Nephron (organoid): ENCODE results near the gene ACTL8.

Source experiments
- H3K27ac Mint-ChIP-seq, 3 experiments: 2 replicates each; pipeline ENCODE4 v1.8.0; 2020; ENCODE audit warnings: mixed read lengths in 3 of 3, mild to moderate bottlenecking in 2 of 3, moderate library complexity in 1 of 3
- H3K27me3 Mint-ChIP-seq: 2 replicates; pipeline ENCODE4 v1.8.0; 2021; ENCODE audit warnings: low read depth, mild to moderate bottlenecking, moderate library complexity, mixed read lengths
- H3K36me3 Mint-ChIP-seq: 2 replicates; pipeline ENCODE4 v1.8.0; 2020; ENCODE audit warnings: low read depth, mixed read lengths
- H3K4me1 Mint-ChIP-seq: 2 replicates; pipeline ENCODE4 v1.8.0; 2020; ENCODE audit warnings: mixed read lengths
- H3K4me3 Mint-ChIP-seq, 3 experiments: 2 replicates each; pipeline ENCODE4 v1.8.0; 2020; ENCODE audit warnings: mild to moderate bottlenecking in 3 of 3, mixed read lengths in 3 of 3, moderate library complexity in 2 of 3
- H3K9me3 Mint-ChIP-seq: 2 replicates; pipeline ENCODE4 v1.8.0; 2020; ENCODE audit warnings: mixed read lengths
- TF ChIP-seq, protein P1 (sequence below), 3 experiments: fragments of 200-600 bp; sonication (generic); IDR thresholded peaks; one replicate each; pipeline ENCODE4 v1.5.0; 2021; ENCODE audit warnings: antibody characterized with exemption in 3 of 3; ENCODE audit not compliant: unreplicated experiment in 3 of 3

The ACTL8 gene

DNA sequence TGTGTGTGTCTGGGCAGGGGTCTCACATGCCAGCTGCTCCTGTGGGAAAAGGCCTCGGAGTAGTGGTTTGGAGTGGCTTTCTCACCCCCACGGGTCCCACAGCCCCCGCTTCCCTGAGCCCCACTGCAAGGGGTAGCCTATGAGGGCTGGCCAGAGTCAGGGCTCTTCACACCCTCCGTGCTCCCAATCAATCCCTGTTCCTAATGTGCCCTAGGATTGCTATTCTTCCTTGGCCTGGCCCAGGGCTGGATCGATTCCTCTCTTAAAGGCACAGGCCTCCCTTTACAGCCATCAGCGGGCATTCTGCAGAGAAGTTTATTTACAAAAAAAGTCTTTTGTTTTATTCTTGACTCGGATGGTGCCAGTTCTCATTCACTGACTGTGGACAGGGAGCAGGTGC is 19.3 kb upstream of the ACTL8 start:
- Mint-ChIP-seq H3K27ac (no peak overlapping the region), H3K4me1 (peaks cover 10% of the 10 kb centered on the region), H3K4me3 (no peak overlapping the region), H3K9me3 (no peaks in the 10 kb centered on the region), H3K36me3 (no peaks in the 10 kb centered on the region), H3K27me3 (peaks cover 49% of the 10 kb centered on the region)
- TF ChIP-seq, protein P1, sequence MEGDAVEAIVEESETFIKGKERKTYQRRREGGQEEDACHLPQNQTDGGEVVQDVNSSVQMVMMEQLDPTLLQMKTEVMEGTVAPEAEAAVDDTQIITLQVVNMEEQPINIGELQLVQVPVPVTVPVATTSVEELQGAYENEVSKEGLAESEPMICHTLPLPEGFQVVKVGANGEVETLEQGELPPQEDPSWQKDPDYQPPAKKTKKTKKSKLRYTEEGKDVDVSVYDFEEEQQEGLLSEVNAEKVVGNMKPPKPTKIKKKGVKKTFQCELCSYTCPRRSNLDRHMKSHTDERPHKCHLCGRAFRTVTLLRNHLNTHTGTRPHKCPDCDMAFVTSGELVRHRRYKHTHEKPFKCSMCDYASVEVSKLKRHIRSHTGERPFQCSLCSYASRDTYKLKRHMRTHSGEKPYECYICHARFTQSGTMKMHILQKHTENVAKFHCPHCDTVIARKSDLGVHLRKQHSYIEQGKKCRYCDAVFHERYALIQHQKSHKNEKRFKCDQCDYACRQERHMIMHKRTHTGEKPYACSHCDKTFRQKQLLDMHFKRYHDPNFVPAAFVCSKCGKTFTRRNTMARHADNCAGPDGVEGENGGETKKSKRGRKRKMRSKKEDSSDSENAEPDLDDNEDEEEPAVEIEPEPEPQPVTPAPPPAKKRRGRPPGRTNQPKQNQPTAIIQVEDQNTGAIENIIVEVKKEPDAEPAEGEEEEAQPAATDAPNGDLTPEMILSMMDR (IDR thresholded peaks at IDR 0.05; ENCODE audit: unreplicated experiment in 3 of 3), result no peak

DNA sequence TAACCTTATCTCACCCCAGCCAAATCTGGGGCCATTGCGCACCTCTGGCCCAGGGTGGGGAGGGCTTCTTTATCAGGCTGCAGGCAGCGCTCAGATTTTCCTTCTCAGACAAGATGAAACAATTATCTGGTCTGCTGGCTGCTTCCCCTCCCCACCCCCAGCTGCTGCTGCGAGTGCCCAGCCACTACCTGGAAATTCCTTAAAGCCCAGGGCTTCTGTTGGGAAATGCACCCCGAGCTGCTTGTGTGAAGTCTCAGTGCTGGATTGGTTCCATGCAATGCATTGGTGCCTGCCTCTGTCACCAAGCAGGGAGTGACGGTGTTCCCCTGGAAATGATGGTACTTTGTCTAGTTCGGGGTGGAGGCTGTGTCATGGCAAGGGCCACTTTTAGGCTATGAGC is 18.5 kb upstream of the ACTL8 start:
- Mint-ChIP-seq H3K4me1 (peaks cover 12% of the 10 kb centered on the region), H3K36me3 (no peaks in the 10 kb centered on the region), H3K9me3 (no peaks in the 10 kb centered on the region), H3K27me3 (peaks cover 49% of the 10 kb centered on the region), H3K4me3 (no peak overlapping the region), H3K27ac (no peak overlapping the region)
- TF ChIP-seq, protein P1 (IDR thresholded peaks at IDR 0.05; ENCODE audit: unreplicated experiment in 3 of 3), result no peak

DNA sequence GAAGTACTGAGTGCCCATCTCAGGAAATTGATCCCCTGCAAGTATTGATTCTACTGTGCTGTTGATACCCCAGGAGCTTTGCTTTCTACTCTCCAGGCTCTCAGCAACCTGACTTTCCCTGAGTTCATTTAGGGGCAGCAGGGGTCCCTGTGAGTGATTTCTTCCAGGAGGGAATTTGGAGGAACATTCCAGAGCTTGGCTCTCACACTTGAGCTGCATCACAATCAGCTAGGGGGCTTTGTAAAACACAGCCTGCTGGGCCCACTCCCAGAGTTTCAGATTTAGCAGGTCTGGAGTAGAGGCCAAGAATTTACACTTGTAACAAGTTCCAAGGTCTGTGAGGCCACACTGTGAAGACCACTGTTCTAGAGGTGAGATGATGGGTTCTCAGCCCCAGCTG is 16.1 kb upstream of the ACTL8 start:
- H3K27me3 Mint-ChIP-seq, result peaks cover 42% of the 10 kb centered on the region
- no peak overlapping the region for H3K4me3 Mint-ChIP-seq
- H3K9me3 Mint-ChIP-seq, result no peaks in the 10 kb centered on the region
- no peak overlapping the region for H3K27ac Mint-ChIP-seq
- no peaks in the 10 kb centered on the region for H3K36me3 Mint-ChIP-seq
- peaks cover 23% of the 10 kb centered on the region for H3K4me1 Mint-ChIP-seq
- TF ChIP-seq, protein P1 (IDR thresholded peaks at IDR 0.05; ENCODE audit: unreplicated experiment in 3 of 3), result no peak

DNA sequence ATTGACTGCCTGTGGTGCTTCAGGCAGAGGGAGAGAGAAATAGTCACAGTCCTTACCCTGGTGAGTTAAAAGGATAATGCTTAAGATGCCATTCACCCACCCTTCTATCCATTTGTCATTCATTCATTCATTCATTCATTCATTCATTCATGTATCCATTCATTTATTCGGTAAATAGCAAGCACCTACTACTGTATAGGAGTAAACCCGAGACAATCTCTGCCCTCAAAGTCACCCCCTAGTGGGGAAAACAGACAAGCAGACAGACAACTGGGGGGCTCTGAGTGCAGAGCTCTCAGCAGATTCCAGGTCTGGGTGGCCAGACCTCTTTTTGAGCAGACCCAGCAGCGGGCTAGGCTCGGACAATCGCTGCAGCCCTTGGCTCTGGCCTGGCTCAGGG is 14.1 kb upstream of the ACTL8 start:
- Mint-ChIP-seq H3K9me3 (no peaks in the 10 kb centered on the region), H3K36me3 (no peaks in the 10 kb centered on the region), H3K4me3 (no peak overlapping the region), H3K4me1 (peaks cover 33% of the 10 kb centered on the region), H3K27ac (no peak overlapping the region), H3K27me3 (peaks cover 30% of the 10 kb centered on the region)
- TF ChIP-seq, protein P1 (IDR thresholded peaks at IDR 0.05; ENCODE audit: unreplicated experiment in 3 of 3), result no peak

DNA sequence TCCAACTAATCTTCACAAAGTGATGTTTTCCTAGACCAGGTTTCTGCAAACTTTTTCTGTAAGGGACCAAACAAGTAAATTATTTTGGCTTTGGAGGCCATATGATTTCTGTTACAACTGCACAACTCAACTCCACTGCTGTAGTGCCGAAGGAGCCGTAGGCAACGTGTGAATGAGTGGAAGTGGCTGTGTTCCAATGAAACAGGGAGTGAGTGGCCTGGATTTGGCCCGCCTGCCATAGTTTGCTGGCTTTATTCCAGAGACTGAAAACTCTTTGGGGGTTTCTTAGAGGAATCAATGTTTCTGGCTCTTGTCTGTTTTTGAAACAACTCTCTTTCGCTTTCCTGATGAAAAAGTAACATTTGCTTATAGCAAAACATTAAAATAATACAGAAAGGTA is 12.6 kb upstream of the ACTL8 start:
- no peaks in the 10 kb centered on the region for H3K9me3 Mint-ChIP-seq
- H3K36me3 Mint-ChIP-seq, result no peaks in the 10 kb centered on the region
- TF ChIP-seq, protein P1 (IDR thresholded peaks at IDR 0.05; ENCODE audit: unreplicated experiment in 3 of 3), result no peak
- peaks cover 33% of the 10 kb centered on the region for H3K4me1 Mint-ChIP-seq
- H3K4me3 Mint-ChIP-seq, result peak overlapping the region in 2 of 3 experiments; percentile 32 to 48
- peak overlapping the region; percentile 49 to 95 (median 92) for H3K27ac Mint-ChIP-seq
- H3K27me3 Mint-ChIP-seq, result peaks cover 27% of the 10 kb centered on the region

DNA sequence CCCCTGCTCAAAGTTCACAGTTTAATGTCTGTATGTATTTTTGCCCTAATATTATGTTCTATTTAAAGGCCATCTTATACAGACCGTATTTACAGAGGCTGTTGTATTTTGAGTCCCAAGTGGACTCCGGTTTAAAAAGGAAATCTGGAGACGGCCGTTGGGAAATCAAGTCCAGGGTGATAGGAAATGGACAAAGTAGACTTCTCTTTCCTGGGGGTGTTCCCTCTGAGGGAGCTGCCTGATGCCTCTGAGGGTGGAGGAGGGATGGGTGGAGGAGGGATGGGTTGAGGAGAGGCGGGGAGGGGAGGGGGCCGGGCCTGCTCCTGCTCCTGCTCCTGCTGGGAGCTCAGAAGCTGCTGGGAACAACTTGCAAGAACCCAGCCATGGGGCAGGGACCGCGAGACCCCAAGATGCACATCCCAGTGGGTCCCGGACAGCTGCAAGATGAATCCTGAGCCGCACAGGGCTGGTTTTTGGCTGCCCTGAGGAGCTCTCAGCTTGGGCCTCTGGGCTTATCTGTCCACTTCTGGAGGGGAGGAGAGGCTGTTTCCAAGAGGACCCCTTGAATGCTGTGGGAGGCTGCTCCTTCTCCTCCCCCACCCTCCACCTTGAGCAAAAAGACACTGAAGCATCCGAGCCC is 12.0 kb upstream of the ACTL8 start:
- Mint-ChIP-seq H3K4me3 (peak overlapping the region in 2 of 3 experiments; percentile 56 to 59), H3K9me3 (no peaks in the 10 kb centered on the region), H3K36me3 (no peaks in the 10 kb centered on the region), H3K4me1 (peaks cover 33% of the 10 kb centered on the region), H3K27me3 (peaks cover 26% of the 10 kb centered on the region), H3K27ac (peak overlapping the region; percentile 49 to 95 (median 92))
- TF ChIP-seq, protein P1 (IDR thresholded peaks at IDR 0.05; ENCODE audit: unreplicated experiment in 3 of 3), result no peak
